Measurements from ENCODE around the gene MPP1.

DNA sequence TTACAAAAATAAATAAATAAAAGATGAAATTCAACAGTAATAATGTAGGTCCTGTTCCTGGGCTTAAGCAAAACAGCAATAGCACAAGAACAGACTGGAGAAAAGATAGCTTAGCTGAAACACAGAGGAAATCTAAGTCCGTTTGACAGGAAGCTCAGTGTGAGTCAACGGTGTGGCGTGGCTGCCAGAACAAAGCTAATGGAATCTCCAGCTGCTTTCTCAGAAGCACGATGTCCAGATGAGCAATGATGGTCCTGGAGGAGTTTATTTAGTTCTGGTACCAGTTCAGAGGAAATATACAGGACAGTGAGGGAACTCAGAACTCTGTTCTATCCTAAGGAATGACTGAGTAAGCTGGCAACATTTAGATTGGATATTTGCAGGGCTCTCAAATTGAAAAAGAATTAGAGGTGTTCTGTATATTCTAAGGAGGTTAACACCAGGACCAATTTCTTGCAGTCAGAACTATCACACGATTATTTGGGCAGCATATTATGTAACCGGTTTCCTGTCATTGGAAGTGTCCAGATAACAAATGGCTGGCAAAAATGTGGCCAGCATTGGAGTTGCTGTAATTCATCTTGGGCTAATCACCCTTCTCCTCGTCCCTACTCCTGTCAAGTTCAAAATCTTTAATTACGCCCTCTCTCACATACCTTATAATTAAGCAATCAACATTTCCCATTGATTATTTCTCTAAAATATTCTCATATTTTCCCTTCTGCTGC is 67.1 kb downstream of the MPP1 start:
- no peak for TF ChIP-seq POLR2A (IDR thresholded peaks at IDR 0.05)
- TF ChIP-seq CTCF (IDR thresholded peaks at IDR 0.05), result no peak
